ENCODE data around the gene MAB21L4. TPM values are rescaled to one million over a fixed set of nuclear protein-coding genes. Genes with fewer than 3 reads are reported as not detected.
A peak's percentile ranks its signal among the peaks of the same experiment; 100 is the strongest.

Gene MAB21L4
- polyA plus RNA-seq, 6 donors from 2014 or later: not detected

DNA sequence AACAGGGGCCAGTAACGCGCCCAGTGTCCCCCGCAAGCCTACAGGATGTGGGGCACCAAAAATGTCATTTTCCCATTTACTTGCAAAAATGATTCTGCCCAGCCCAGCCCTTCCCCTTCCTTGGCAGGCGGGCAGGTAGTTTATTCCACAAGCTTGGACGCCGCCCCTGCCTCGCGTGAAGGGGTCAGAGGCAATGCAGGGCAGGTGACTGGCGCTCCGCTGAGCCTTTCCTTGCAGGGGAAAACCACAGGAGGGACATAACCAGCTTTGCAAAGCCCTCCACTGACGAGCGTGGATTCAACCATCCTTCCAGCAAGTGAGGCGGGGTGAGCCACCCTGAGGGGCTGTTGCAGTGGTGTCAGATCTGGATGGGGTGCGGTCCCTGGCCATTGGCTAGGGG, 5.3 kb downstream of the MAB21L4 start:
- H3K27me3 Mint-ChIP-seq: no peaks in the 10 kb centered on the region
- ATAC-seq (ENCODE audit: low read depth in 2 of 2) (no peak), DNase-seq (no peak)
- H3K27ac Mint-ChIP-seq: no peak overlapping the region
- no peak overlapping the region for H3K4me3 Mint-ChIP-seq
- H3K4me1 Mint-ChIP-seq: peaks cover 0 to 7% (median 7%) of the 10 kb centered on the region in 3 donors
- no peaks in the 10 kb centered on the region for H3K36me3 Mint-ChIP-seq
- no peaks in the 10 kb centered on the region for H3K9me3 Mint-ChIP-seq

DNA sequence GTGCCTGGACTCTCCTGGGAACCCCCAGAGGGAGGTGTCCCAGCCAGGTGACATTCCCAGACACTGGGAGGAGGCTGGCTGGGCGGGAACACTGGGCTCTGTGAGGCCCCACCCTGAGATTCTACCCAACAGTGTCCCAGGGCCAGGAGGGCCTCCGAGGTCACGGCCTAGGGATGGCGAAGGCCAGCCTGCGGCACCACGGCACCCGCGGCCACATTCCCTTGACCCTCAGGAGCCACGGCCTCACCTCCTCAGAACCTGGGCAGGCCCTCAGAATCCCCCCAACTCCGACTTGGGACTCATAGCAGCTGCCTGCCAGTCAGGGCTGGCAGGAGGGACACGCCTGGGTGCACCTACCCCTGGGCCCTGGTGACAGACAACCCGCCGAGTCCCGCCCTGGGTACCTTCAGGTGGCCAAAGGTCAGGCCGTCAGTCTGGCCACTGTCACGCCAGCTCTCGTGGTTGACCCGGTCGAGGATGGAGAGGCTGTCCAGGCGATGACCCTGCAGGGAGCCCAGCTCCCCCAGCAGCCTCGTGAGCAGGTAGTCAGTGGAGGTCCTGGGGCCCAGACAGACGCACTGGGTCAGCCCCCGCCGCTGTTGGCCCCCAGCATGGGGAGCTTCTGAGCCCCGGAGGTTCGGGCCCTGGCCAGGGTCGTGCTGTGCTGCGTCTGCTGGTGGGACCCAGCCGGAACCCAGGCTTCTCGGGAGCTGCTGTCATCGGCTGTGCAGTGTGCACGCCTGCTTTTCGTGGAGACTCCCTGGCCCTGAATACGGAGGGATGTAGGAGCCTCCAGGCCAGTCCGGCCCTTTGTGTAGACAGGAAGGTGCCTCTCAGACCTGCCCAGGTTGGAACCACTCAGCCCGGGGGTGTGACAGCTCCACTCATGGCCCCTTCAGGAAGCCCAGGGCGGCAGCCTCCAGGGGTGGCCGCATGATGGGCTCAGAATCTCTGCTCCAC, 6.1 kb downstream of the MAB21L4 start:
- Mint-ChIP-seq H3K27me3 (no peaks in the 10 kb centered on the region), H3K9me3 (no peaks in the 10 kb centered on the region)
- DNase-seq: no peak

DNA sequence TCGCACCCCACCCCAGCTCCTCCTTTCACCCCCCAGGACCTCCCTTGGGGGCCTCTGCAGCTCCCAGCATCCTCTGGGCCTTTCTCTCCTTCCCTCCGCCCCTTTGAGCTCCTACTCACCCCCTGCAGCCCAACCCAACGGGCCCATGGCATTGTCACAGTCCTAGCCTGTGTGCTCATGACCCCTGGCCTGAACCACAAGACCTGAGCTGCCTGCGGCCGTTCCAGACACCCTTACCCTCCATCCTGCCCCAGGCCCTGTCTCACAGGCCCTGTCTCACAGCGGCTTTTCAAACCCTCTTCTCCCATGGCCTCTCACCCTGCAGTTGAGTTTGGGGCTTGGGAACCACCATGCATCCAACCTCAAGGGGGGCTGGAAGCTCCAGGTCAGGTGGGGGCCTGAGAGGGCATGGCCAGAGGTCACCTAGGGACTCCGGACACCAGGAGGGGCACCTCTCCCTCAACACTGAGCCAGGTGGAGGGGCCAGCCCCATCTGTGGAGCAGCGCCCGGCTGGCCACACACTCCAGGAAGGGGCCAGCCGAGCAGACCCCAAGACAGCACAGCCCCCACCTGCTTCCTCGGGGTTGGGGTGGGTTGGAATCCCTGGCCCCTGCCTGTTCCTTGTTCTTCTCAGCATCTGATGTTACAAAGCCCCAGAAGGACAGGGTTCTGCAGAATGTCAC, 6.9 kb downstream of the MAB21L4 start:
- H3K36me3 Mint-ChIP-seq: no peaks in the 10 kb centered on the region
- ATAC-seq (ENCODE audit: low read depth in 2 of 2): no peak

More for the DNA sequence above, 6.1 kb downstream of the MAB21L4 start:
- Mint-ChIP-seq H3K4me3 (no peak overlapping the region), H3K4me1 (peaks cover 0 to 8% (median 8%) of the 10 kb centered on the region in 3 donors), H3K36me3 (no peaks in the 10 kb centered on the region), H3K27ac (no peak overlapping the region)
- no peak for ATAC-seq (ENCODE audit: low read depth in 2 of 2)

DNA sequence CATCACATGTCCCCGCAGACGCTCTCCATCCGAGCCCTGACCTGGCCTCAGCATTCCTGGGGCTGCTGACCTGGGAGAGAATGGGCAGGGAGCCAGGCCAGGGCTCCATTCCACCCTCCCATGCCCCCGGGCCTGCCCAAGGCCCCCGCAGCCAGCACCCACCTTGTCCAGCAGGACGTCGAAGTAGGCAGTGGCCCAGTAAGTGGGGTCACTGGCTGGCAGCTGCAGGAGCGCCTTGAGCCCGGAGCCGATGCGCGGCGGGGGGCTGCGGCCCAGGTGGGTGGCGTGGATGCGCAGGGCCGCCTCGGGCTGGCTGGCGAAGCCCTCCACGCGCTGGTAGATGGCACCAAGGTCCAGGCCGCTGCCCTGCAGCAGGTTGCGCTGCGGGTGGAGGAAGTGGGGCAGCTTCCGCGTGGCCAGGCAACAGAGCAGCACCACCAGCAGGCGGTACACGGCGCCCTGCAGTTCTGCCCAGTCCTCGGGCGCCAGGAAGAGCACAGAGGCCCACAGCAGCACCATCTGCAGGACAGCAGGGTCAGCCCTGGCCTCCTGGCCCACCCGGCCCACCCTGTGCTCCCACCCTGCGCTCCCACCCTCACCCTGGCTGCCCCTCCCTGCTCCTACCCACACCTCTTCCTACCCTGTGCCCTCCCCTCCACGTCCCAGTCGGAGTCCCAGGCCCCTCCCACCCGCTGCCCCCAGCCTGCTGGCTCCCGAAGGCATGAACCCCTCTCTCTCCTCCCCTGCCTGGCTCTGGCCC, 7.6 kb downstream of the MAB21L4 start:
- no peak overlapping the region for H3K27ac Mint-ChIP-seq
- H3K4me3 Mint-ChIP-seq: no peak overlapping the region
- no peak for DNase-seq
- peaks cover 0 to 2% (median 0%) of the 10 kb centered on the region in 3 donors for H3K27me3 Mint-ChIP-seq
- H3K9me3 Mint-ChIP-seq: no peaks in the 10 kb centered on the region
- ATAC-seq (ENCODE audit: low read depth in 2 of 2): no peak
- peaks cover 0 to 8% (median 8%) of the 10 kb centered on the region in 3 donors for H3K4me1 Mint-ChIP-seq
- no peaks in the 10 kb centered on the region for H3K36me3 Mint-ChIP-seq

More for the DNA sequence above, 6.9 kb downstream of the MAB21L4 start:
- DNase-seq: no peak
- Mint-ChIP-seq H3K27me3 (no peaks in the 10 kb centered on the region), H3K4me1 (peaks cover 0 to 8% (median 8%) of the 10 kb centered on the region in 3 donors), H3K27ac (no peak overlapping the region), H3K4me3 (peak overlapping the region in 1 of 8 donors; percentile 29), H3K9me3 (no peaks in the 10 kb centered on the region)

DNA sequence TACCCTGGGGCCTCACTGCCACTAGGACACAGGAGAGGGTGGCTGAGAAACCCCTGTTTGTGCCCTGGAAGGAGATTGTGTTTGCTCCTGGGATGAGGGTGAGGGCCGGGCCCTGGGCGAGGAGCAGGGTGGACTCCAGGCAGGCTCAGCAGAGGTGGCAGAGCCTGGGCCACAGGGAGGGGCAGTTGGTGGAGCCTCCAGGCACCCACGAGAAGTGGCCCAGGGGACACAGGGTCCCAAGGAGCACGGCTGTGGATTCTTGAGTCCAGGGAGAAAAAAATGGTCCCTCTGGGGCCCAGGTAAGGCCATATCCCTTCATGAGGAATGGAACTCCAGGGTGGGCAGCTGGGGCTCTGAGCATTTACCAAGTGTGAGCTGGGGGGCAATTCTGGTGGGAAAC, 8.3 kb downstream of the MAB21L4 start:
- DNase-seq (no peak), ATAC-seq (ENCODE audit: low read depth in 2 of 2) (no peak)
- peak overlapping the region in 1 of 8 donors; percentile 29 for H3K4me3 Mint-ChIP-seq
- peaks cover 0 to 8% (median 8%) of the 10 kb centered on the region in 3 donors for H3K4me1 Mint-ChIP-seq
- H3K27ac Mint-ChIP-seq: no peak overlapping the region
- no peaks in the 10 kb centered on the region for H3K36me3 Mint-ChIP-seq
- peaks cover 0 to 3% (median 0%) of the 10 kb centered on the region in 3 donors for H3K27me3 Mint-ChIP-seq
- H3K9me3 Mint-ChIP-seq: no peaks in the 10 kb centered on the region

DNA sequence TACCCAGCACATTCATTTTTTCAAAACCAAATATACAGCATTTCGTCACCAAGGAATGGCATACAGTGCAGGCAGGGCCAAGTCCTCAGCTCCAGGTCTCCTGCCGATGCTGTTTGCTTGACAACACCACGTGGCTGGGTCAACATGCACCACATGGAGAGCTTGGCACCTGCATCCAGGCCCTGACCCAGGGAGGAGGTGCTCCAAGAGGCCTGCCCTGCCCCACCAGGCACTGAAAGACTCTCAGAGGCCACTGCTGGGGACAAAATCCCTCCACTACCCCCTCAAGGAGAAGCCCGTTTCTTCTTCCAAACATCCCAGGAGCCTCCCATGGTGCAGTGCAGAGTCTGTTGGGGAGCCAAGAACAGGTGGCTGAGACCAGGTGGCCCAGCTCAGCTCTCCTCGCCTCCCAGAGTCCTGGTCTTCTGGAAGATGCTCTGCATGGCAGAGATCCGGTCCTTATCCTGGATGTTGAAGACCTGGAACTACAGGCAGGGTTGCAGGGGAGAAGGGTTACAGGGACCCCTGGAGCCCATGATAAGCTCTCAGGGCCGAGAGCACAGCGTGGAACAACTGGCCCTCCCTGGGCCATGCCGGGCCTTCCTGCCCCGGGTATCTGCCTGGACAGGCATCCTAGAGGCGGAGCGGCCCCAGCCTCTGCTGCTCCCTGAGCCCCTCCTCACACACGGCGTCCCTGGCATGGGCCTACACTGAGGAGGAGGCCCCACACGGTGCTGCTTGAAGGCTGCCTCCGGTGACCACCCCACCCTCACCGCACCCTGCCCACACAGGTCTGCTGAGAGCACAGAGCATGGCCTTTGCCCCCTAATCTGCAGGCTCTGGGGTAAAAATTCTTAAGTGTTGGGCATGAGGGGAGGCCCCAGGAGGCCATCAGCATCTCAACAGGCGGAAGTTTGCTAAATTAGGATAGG, 9.0 kb downstream of the MAB21L4 start:
- H3K9me3 Mint-ChIP-seq: no peaks in the 10 kb centered on the region
- DNase-seq (no peak), ATAC-seq (ENCODE audit: low read depth in 2 of 2) (no peak)
- H3K36me3 Mint-ChIP-seq: no peaks in the 10 kb centered on the region
- peak overlapping the region in 1 of 8 donors; percentile 29 for H3K4me3 Mint-ChIP-seq
- H3K27ac Mint-ChIP-seq: no peak overlapping the region
- H3K27me3 Mint-ChIP-seq: peaks cover 0 to 3% (median 0%) of the 10 kb centered on the region in 3 donors
- peaks cover 0 to 8% (median 8%) of the 10 kb centered on the region in 3 donors for H3K4me1 Mint-ChIP-seq

DNA sequence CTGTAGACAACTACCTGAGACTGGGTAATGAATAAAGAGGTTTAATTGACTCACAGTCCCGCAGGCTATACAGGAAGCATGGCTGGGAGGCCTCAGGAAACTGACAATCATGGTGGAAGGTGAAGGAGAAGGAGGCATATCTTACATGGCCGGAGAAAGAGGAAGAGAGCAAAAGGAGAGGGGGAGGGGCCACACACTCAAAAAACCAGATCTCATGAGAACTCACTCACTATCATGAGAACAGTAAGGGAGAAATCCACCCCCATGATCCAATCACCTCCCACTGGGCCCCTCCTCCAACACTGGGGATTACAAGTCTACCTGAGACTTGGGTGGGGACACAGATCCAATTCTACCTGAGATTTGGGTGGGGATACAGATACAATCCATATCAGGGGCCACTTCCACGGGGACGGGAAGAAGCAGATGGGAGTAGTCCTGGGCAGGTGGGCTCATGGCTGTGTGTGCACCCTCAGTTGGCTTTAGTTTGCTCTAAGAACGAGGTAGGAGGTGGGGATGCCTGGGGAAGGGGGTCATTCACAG, 9.9 kb downstream of the MAB21L4 start:
- ATAC-seq (ENCODE audit: low read depth in 2 of 2) (no peak), DNase-seq (no peak)
- peaks cover 0 to 8% (median 8%) of the 10 kb centered on the region in 3 donors for H3K4me1 Mint-ChIP-seq
- no peak overlapping the region for H3K4me3 Mint-ChIP-seq
- no peaks in the 10 kb centered on the region for H3K9me3 Mint-ChIP-seq
- H3K27me3 Mint-ChIP-seq: peaks cover 0 to 3% (median 0%) of the 10 kb centered on the region in 3 donors
- H3K27ac Mint-ChIP-seq: peak overlapping the region in 1 of 6 donors; percentile 48
- H3K36me3 Mint-ChIP-seq: no peaks in the 10 kb centered on the region

DNA sequence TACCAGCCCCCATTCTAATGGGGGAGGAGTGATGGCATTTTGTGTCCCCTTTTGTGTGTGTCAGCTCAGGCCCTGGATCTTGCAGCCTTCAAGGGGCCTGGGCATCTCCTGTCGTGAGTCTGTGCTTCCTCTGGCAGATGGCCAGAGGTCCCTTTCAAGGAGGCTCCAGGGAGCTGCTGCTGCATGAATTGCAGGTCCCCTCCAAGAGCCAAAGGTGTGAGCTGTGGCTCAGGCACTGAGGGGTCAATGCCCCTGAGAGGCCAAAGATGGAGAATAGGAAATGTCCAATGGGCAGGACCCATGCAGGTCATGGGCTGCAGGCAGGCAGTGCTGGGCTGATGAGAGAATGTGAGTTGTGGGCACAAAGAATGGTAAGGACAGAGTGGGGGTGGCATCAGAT, 10.4 kb downstream of the MAB21L4 start:
- Mint-ChIP-seq H3K4me3 (no peak overlapping the region), H3K9me3 (no peaks in the 10 kb centered on the region)
- ATAC-seq (ENCODE audit: low read depth in 2 of 2): no peak

DNA sequence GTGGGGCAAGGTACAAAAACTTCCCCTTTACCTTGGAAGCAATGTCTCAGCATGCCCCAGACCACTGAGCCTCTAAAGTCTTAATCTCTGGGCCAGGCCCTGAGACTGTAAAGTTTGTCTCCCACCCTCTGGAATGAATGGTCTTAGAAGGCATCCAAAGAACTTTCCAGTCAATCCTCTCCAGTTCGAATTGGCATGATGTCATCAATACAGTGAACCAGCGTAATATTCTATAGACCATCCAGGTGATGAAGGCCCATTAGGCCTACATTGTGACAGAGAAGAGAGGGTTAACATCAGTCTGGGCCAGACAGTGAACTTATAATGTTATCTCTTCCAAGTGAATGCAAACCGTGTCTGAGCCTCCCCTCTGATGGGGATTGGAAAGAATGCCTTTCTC, 11.2 kb downstream of the MAB21L4 start:
- H3K9me3 Mint-ChIP-seq: no peaks in the 10 kb centered on the region
- DNase-seq (no peak), ATAC-seq (ENCODE audit: low read depth in 2 of 2) (no peak)
- no peak overlapping the region for H3K4me3 Mint-ChIP-seq
- H3K36me3 Mint-ChIP-seq: no peaks in the 10 kb centered on the region
- peaks cover 0 to 6% (median 5%) of the 10 kb centered on the region in 3 donors for H3K27me3 Mint-ChIP-seq
- peaks cover 0 to 8% (median 8%) of the 10 kb centered on the region in 3 donors for H3K4me1 Mint-ChIP-seq
- H3K27ac Mint-ChIP-seq: no peak overlapping the region

More for the DNA sequence above, 10.4 kb downstream of the MAB21L4 start:
- DNase-seq: no peak
- H3K4me1 Mint-ChIP-seq: peaks cover 0 to 8% (median 8%) of the 10 kb centered on the region in 3 donors
- no peaks in the 10 kb centered on the region for H3K36me3 Mint-ChIP-seq
- H3K27ac Mint-ChIP-seq: no peak overlapping the region
- H3K27me3 Mint-ChIP-seq: peaks cover 0 to 6% (median 0%) of the 10 kb centered on the region in 3 donors

DNA sequence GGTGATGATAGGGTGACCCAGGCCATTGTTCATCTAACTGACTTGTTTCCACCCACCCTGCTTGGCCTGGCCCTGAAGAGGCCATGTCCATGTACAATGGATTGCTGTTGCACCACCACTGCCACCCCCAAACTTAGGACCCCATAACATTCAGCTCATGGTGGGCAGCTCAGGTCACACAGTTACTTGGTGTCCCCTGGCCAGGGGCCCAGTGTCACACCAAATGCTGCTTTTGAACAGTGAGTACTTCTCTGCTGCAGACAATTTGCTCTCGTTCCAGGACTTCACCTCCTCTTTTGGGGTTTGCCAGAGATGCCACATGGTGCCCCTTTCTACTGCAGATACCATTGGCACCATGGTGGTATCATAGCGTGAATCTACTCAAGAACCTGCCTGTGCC, 11.7 kb downstream of the MAB21L4 start:
- Mint-ChIP-seq H3K27me3 (peaks cover 0 to 6% (median 5%) of the 10 kb centered on the region in 3 donors), H3K36me3 (no peaks in the 10 kb centered on the region), H3K4me1 (peaks cover 0 to 8% (median 8%) of the 10 kb centered on the region in 3 donors), H3K27ac (no peak overlapping the region), H3K9me3 (no peaks in the 10 kb centered on the region), H3K4me3 (no peak overlapping the region)
- no peak for ATAC-seq (ENCODE audit: low read depth in 2 of 2)
- no peak for DNase-seq

DNA sequence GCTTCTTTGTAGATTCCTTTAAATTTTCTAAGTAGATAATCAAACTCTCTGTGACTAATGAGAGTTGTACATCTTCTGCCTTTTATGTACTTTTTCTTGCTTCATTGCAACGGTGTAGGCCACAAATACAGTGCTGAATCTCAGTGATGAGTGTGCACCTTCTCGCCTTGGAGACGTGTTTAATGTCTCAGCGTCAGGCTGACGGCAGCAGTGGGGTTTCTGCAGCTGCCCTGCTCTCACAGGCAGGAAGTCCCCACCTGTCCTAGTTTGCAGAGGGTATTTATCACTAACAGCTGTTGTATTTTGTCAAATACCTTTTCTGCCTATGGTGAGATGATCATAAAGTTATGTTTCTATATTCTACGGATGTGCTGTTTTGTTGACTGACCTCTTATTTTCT, 14.0 kb downstream of the MAB21L4 start:
- DNase-seq: no peak

DNA sequence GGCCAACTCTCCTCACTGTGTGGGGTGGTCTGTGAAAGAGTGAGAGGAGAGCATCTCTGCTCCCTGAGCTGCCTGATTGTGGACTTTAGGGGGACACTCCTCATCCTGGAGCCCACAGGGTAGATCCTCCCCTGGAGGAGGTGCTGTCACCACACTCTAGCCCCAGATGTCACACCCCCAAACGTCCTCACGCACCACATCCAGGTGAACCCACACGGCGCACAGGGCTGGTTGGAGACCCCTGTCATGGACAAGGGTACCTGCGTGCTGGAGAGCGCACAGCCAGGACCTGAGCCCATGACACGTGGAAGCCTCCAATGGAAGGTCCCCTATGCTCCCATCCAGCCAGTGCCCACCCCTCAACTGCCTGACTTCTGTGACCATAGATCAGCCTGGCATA, 16.9 kb downstream of the MAB21L4 start:
- no peaks in the 10 kb centered on the region for H3K36me3 Mint-ChIP-seq
- no peaks in the 10 kb centered on the region for H3K9me3 Mint-ChIP-seq
- H3K4me1 Mint-ChIP-seq: no peaks in the 10 kb centered on the region
- H3K4me3 Mint-ChIP-seq: no peak overlapping the region
- H3K27ac Mint-ChIP-seq: peak overlapping the region in 1 of 6 donors; percentile 38
- DNase-seq (no peak), ATAC-seq (ENCODE audit: low read depth in 2 of 2) (no peak)
- peaks cover 0 to 6% (median 5%) of the 10 kb centered on the region in 3 donors for H3K27me3 Mint-ChIP-seq

More for the DNA sequence above, 14.0 kb downstream of the MAB21L4 start:
- Mint-ChIP-seq H3K4me1 (peaks cover 0 to 8% (median 8%) of the 10 kb centered on the region in 3 donors), H3K9me3 (no peaks in the 10 kb centered on the region), H3K36me3 (no peaks in the 10 kb centered on the region), H3K4me3 (no peak overlapping the region), H3K27me3 (peaks cover 0 to 6% (median 5%) of the 10 kb centered on the region in 3 donors), H3K27ac (no peak overlapping the region)
- ATAC-seq (ENCODE audit: low read depth in 2 of 2): no peak
